GM06990 (cell line): ENCODE results near the gene TBC1D20.
"Not testable (repeated sequence)": the region's sequence is repeated elsewhere in the genome, so short reads cannot be mapped to it uniquely, and the experiment has no call there.

ENCODE experiments used
- DNase-seq: peaks from one replicate; pipeline ENCODE4 v3.0.0-alpha.2; 2011; ENCODE audit not compliant: insufficient read length; ENCODE audit errors: extremely low read depth
- H3K27me3 ChIP-seq: replicated peaks from 2 replicates; pipeline ENCODE4 v1.6.0; 2011; ENCODE audit warnings: low read length; ENCODE audit not compliant: control insufficient read depth, insufficient read depth
- H3K36me3 ChIP-seq: 2 replicates; pipeline ENCODE4 v1.5.1; 2011; ENCODE audit warnings: low read length; ENCODE audit not compliant: control insufficient read depth, insufficient read depth
- H3K4me3 ChIP-seq: replicated peaks from 2 replicates; pipeline ENCODE4 v1.5.1; 2011; ENCODE audit warnings: low read depth, mild to moderate bottlenecking, control low read depth, low read length
- TF ChIP-seq, protein P1 (sequence below): IDR thresholded peaks from 2 replicates; pipeline ENCODE4 v1.5.1; 2011; ENCODE audit warnings: low read length, control low read depth, mild to moderate bottlenecking, inconsistent platforms; ENCODE audit not compliant: insufficient read depth, poor library complexity, severe bottlenecking

Gene TBC1D20

DNA sequence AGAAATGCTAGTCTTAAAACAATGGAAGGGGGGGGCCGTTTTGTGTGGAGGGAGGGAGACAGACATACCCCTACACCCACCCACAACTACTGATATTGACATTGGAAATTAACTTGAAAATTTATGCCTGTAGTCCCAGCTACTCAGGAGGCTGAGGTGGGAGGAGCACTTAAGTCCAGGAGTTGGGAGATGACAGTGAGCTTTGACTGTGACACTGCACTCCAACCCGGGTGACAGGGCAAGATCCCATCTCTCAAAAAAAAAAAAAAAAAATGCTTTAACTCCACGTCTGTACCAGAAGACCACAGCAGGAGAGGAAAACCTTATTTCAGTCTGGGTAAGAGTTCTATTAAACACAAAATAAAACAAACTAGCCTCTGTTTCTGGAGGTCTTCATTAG lies 2.2 kb downstream of the TBC1D20 start:
- H3K4me3 ChIP-seq: no peak overlapping the region
- TF ChIP-seq, protein P1, sequence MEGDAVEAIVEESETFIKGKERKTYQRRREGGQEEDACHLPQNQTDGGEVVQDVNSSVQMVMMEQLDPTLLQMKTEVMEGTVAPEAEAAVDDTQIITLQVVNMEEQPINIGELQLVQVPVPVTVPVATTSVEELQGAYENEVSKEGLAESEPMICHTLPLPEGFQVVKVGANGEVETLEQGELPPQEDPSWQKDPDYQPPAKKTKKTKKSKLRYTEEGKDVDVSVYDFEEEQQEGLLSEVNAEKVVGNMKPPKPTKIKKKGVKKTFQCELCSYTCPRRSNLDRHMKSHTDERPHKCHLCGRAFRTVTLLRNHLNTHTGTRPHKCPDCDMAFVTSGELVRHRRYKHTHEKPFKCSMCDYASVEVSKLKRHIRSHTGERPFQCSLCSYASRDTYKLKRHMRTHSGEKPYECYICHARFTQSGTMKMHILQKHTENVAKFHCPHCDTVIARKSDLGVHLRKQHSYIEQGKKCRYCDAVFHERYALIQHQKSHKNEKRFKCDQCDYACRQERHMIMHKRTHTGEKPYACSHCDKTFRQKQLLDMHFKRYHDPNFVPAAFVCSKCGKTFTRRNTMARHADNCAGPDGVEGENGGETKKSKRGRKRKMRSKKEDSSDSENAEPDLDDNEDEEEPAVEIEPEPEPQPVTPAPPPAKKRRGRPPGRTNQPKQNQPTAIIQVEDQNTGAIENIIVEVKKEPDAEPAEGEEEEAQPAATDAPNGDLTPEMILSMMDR: no peak
- no peaks in the 10 kb centered on the region for H3K27me3 ChIP-seq
- no peak for DNase-seq
- H3K36me3 ChIP-seq: no peaks in the 10 kb centered on the region

DNA sequence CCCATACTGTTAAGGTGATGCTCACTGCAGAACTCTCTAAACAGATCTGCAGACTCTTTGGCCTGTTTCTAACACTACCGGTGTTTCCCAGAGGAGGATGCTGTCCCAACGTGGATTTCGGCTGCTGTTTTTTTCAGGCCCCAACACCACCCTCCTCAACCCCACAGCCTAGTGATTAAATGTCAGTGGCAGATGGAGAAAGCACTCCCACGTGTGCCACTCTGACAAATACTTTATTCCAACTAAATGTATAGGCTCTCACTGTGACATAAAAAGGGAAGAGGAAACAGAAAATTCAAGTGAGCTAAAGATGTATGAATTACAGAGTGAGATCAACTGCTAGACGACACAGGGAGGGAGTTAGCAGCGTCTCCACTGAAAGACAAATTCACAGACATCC lies 3.6 kb downstream of the TBC1D20 start:
- no peak for DNase-seq
- Histone ChIP-seq H3K4me3 (no peak overlapping the region), H3K27me3 (no peaks in the 10 kb centered on the region), H3K36me3 (no peaks in the 10 kb centered on the region)
- TF ChIP-seq, protein P1: no peak

- TF ChIP-seq, protein P1: no peak
- no peak for DNase-seq
- H3K36me3 ChIP-seq: no peaks in the 10 kb centered on the region; the same call in 1 of the 2 replicates
- no peak overlapping the region for H3K4me3 ChIP-seq
- H3K27me3 ChIP-seq: no peaks in the 10 kb centered on the region
Observed at GRCh38 chr20:454951-455350, 7.4 kb downstream of the TBC1D20 start.

- not testable (repeated sequence) for H3K36me3 ChIP-seq, H3K27me3 ChIP-seq, H3K4me3 ChIP-seq, DNase-seq
Observed at GRCh38 chr20:452021-452420, 10.3 kb downstream of the TBC1D20 start.

GRCh38 chr20:445514-446336 lies 16.6 kb downstream of the TBC1D20 start:
- TF ChIP-seq, protein P1: no peak
- peaks cover 15% of the 10 kb centered on the region for H3K36me3 ChIP-seq
- DNase-seq: no peak
- H3K4me3 ChIP-seq: no peak overlapping the region
- H3K27me3 ChIP-seq: no peaks in the 10 kb centered on the region

DNA sequence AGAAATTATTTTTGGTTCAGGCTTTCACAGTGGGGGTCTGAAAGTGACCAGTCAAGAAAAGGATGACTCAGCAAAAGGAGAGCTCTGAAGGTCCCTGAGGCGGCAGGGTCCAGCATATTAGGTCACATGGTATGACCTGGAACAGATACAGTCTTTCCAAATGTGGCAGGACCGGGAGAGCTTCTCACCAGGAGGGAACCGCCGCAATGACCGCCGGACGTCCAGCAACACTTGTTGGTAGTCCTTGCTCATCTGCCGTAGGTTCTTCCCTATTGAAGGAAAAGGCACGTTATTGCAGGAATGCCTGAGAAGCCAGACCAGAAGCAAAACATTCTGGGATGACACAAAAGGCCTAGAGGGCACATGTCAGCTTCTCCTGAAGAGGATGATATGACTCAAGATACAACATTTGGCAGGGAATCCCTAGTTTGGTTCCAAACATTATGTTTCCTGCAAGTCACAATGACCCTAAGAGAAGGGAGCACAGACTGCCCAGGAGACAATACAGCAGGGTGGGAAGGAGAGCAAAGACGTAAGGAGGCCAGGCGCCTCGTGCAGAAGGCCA lies 17.4 kb downstream of the TBC1D20 start:
- H3K36me3 ChIP-seq: peaks cover 19% of the 10 kb centered on the region
- TF ChIP-seq, protein P1: no peak
- no peak overlapping the region for H3K4me3 ChIP-seq
- DNase-seq: no peak
- H3K27me3 ChIP-seq: no peaks in the 10 kb centered on the region
